Hematopoietic multipotent progenitor cell treated with erythropoietin and hydrocortisone succinate and interleukin-3 and kit ligand, for 15 days (in vitro differentiated cells): ENCODE results near the gene ITPR1.
A peak's percentile ranks its signal among the peaks of the same experiment; 100 is the strongest.

Experiments
- DNase-seq: peaks from one replicate; pipeline ENCODE4 v3.0.0-alpha.2; 2015; ENCODE audit warnings: low spot score

Gene ITPR1

GRCh38 chr3:4491855-4492207 is 1.3 kb upstream of the ITPR1 start:
- no peak for DNase-seq

GRCh38 chr3:4492208-4493013 is 737 bp upstream of the ITPR1 start:
- DNase-seq, result no peak

GRCh38 chr3:4493941-4494894 is 1.1 kb downstream of the ITPR1 start:
- no peak for DNase-seq

- no peak for DNase-seq
These were observed 1.7 kb downstream of the ITPR1 start for GRCh38 chr3:4494895-4495264.

GRCh38 chr3:4495294-4496086 is 2.3 kb downstream of the ITPR1 start:
- no peak for DNase-seq

- DNase-seq, result no peak
These were observed 2.9 kb downstream of the ITPR1 start for GRCh38 chr3:4496087-4496452.

- no peak for DNase-seq
These were observed 4.0 kb downstream of the ITPR1 start for GRCh38 chr3:4497005-4497692.

GRCh38 chr3:4497843-4498324 is 4.7 kb downstream of the ITPR1 start:
- DNase-seq, result no peak

- DNase-seq, result no peak
These were observed 5.3 kb downstream of the ITPR1 start for GRCh38 chr3:4498446-4498845.

GRCh38 chr3:4501437-4501836 is 8.3 kb downstream of the ITPR1 start:
- DNase-seq, result no peak

GRCh38 chr3:4501927-4502326 is 8.8 kb downstream of the ITPR1 start:
- DNase-seq, result no peak

GRCh38 chr3:4503050-4503449 is 9.9 kb downstream of the ITPR1 start:
- no peak for DNase-seq

- peak; percentile 84 for DNase-seq
These were observed 11.5 kb downstream of the ITPR1 start for GRCh38 chr3:4504340-4505261.

GRCh38 chr3:4505688-4506558 is 12.8 kb downstream of the ITPR1 start:
- no peak for DNase-seq

- no peak for DNase-seq
These were observed 13.4 kb downstream of the ITPR1 start for GRCh38 chr3:4506559-4507023.

GRCh38 chr3:4507024-4507596 is 14.0 kb downstream of the ITPR1 start:
- no peak for DNase-seq

- DNase-seq, result no peak
These were observed 15.2 kb downstream of the ITPR1 start for GRCh38 chr3:4508048-4508981.

GRCh38 chr3:4509043-4509442 is 15.9 kb downstream of the ITPR1 start:
- no peak for DNase-seq
